Neural progenitor cell (in vitro differentiated cells): ENCODE data around the gene RBMXL3.

ENCODE experiments used
- EZH2phosphoT487 ChIP-seq: fragments of 200-600 bp; sonication (generic); IDR thresholded peaks from 2 replicates; pipeline ENCODE4 v1.6.1; 2017; ENCODE audit warnings: antibody characterized with exemption
- TF ChIP-seq, protein P1 (sequence below): fragments of 200-600 bp; sonication (generic); IDR thresholded peaks from 2 replicates; pipeline ENCODE4 v1.5.1; 2017; ENCODE audit warnings: antibody characterized with exemption, mild to moderate bottlenecking

DNA sequence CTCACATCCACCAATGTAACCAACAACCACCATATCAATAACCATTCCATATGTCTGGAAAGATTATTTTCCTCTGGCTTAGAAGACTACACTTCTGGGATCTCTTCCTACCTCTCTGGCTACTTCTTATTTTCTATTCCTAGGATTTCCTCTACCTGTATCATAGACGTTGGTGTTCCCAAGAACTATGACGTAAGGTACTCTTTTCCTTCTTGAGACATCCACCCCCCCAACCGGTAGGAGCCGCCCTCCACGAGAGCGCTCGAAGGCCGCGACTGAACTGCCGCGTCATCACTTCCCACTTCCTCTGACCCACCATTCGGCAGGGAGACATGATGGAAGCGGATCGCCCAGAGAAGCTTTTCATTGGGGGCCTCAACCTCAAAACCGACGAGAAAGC, at the start of gene RBMXL3:
- TF ChIP-seq, protein P1, sequence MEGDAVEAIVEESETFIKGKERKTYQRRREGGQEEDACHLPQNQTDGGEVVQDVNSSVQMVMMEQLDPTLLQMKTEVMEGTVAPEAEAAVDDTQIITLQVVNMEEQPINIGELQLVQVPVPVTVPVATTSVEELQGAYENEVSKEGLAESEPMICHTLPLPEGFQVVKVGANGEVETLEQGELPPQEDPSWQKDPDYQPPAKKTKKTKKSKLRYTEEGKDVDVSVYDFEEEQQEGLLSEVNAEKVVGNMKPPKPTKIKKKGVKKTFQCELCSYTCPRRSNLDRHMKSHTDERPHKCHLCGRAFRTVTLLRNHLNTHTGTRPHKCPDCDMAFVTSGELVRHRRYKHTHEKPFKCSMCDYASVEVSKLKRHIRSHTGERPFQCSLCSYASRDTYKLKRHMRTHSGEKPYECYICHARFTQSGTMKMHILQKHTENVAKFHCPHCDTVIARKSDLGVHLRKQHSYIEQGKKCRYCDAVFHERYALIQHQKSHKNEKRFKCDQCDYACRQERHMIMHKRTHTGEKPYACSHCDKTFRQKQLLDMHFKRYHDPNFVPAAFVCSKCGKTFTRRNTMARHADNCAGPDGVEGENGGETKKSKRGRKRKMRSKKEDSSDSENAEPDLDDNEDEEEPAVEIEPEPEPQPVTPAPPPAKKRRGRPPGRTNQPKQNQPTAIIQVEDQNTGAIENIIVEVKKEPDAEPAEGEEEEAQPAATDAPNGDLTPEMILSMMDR = no peak
- TF ChIP-seq EZH2phosphoT487 = no peak
